ENCODE measurements around the gene SLC17A1. TPM values are rescaled to one million over a fixed set of nuclear protein-coding genes. Genes with fewer than 3 reads are reported as not detected.

Gene SLC17A1
- total RNA-seq, 2 experiments from 2014 or later: not detected

DNA sequence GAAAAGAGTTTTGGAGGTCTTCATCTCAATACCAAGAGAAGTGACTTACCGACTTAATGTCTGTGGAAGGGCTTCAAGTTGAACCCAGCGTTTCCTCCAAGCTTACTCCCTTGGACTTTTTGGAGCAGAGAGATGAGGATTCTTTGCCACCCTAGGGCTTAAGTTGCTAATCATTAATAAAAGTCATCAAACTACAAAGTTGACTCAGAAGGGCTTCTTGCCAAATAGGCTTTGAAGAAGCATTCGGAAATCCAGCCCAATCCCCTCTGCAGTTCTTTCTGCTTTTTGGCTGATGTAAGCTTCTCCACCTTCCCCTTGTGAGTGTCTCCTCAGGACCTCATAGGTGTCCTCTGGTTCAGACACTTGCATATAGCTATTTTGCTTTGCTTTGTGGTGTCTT is 42.3 kb upstream of the SLC17A1 start, which contains the start of gene SLC17A3:
SLC17A3 (minus strand) TSS at position 126 of the 400 bp plus-strand sequence. CDS start 5,856 bp downstream, outside the sequence.
- intact Hi-C loops (cut with DNase I, micrococcal nuclease): no loop called here
- no peaks in the 10 kb centered on the region for H3K36me3 Mint-ChIP-seq (ENCODE audit: low read depth)

DNA sequence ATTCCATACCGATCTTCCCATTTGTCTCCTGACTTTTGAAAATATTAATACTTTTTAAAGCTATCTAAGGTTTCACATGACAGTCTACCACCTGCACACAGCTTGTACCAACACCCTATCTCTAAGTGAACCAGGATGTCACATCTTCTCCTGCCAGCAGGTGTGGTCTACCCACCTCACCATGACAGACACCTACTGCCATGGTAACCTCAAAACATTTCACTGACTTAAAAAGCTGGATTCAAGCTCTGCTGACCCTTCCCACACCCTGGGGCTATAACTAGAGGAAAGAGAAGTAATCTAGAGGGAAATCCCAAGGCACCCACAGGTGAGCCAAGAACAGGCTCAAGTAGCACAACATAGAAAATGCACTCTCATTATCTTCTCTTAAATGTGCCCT is 41.0 kb upstream of the SLC17A1 start:
- H3K4me1 ChIP-seq (ENCODE audit: insufficient read depth, low read length): peaks cover 29% of the 10 kb centered on the region
- H3K27me3 Mint-ChIP-seq: no peaks in the 10 kb centered on the region
- peak in 7 of 14 experiments; percentile 1 to 81 (median 11) for DNase-seq
- POLR2A ChIA-PET: interaction anchor here (1.0 to 1.3 kb wide), 2 partner anchors 119 to 144 kb away, joined by 3 to 5 read pairs; no protein-coding TSS in a partner anchor
- no peak for TF ChIP-seq CTCF (IDR thresholded peaks at IDR 0.05)
- peak; percentile 82 for ATAC-seq (ENCODE audit: poor library complexity)
- H3K4me3 Mint-ChIP-seq: no peak overlapping the region
- no peaks in the 10 kb centered on the region for H3K9me3 Mint-ChIP-seq
- no peaks in the 10 kb centered on the region for H3K27me3 ChIP-seq (ENCODE audit: control insufficient read depth in 1 of 2, insufficient read depth in 2 of 2, low read length in 2 of 2)
- H3K36me3 ChIP-seq (ENCODE audit: insufficient read depth, low read length): no peaks in the 10 kb centered on the region
- CTCF ChIA-PET: interaction anchor here (1.0 to 1.6 kb wide), 2 partner anchors 9 to 19 kb away, joined by 4 read pairs; no protein-coding TSS in a partner anchor
- intact Hi-C loops (cut with DNase I, micrococcal nuclease): no loop called here
- peak overlapping the region; percentile 15 for H3K27ac Mint-ChIP-seq
- no peaks in the 10 kb centered on the region for H3K9me3 ChIP-seq (ENCODE audit: control insufficient read depth in 1 of 2, insufficient read depth in 1 of 2, low read length in 2 of 2)
- H3K36me3 Mint-ChIP-seq (ENCODE audit: low read depth): no peaks in the 10 kb centered on the region
- H3K4me3 ChIP-seq (ENCODE audit: low read length): no peak overlapping the region
- H3K27ac ChIP-seq (ENCODE audit: low read depth in 1 of 2, low read length in 2 of 2): peak overlapping the region in 1 of 2 donors; percentile 10
- H3K4me1 Mint-ChIP-seq (ENCODE audit: low read depth): peaks cover 36% of the 10 kb centered on the region

More for the DNA sequence above, 42.3 kb upstream of the SLC17A1 start, which contains the start of gene SLC17A3:
- Histone ChIP-seq H3K27me3 (ENCODE audit: control insufficient read depth in 1 of 2, insufficient read depth in 2 of 2, low read length in 2 of 2) (no peaks in the 10 kb centered on the region), H3K27ac (ENCODE audit: low read depth in 1 of 2, low read length in 2 of 2) (peak within 1 kb of the TSS in 1 of 2 donors; percentile 10), H3K4me3 (ENCODE audit: low read length) (no peak within 1 kb of the TSS), H3K36me3 (ENCODE audit: insufficient read depth, low read length) (no peaks in the 10 kb centered on the region), H3K9me3 (ENCODE audit: control insufficient read depth in 1 of 2, insufficient read depth in 1 of 2, low read length in 2 of 2) (no peaks in the 10 kb centered on the region), H3K4me1 (ENCODE audit: insufficient read depth, low read length) (peaks cover 29% of the 10 kb centered on the region)
- Mint-ChIP-seq H3K9me3 (no peaks in the 10 kb centered on the region), H3K27me3 (no peaks in the 10 kb centered on the region), H3K4me3 (no peak within 1 kb of the TSS), H3K4me1 (ENCODE audit: low read depth) (peaks cover 36% of the 10 kb centered on the region), H3K27ac (peak within 1 kb of the TSS; percentile 15)
- DNase-seq (no peak), ATAC-seq (ENCODE audit: poor library complexity) (no peak)
- ChIA-PET CTCF (no interaction called here), POLR2A (interaction anchor here (0.8 kb wide), 1 partner anchor 118 kb away, joined by 3 read pairs; no protein-coding TSS in a partner anchor)
- TF ChIP-seq CTCF (IDR thresholded peaks at IDR 0.05): no peak

GRCh38 chr6:25869840-25870239 is 38.0 kb upstream of the SLC17A1 start:
- Histone ChIP-seq H3K9me3 (ENCODE audit: control insufficient read depth in 1 of 2, insufficient read depth in 1 of 2, low read length in 2 of 2) (no peaks in the 10 kb centered on the region), H3K27ac (ENCODE audit: low read depth in 1 of 2, low read length in 2 of 2) (no peak overlapping the region), H3K4me1 (ENCODE audit: insufficient read depth, low read length) (peaks cover 32% of the 10 kb centered on the region), H3K4me3 (ENCODE audit: low read length) (no peak overlapping the region), H3K36me3 (ENCODE audit: insufficient read depth, low read length) (no peaks in the 10 kb centered on the region), H3K27me3 (ENCODE audit: control insufficient read depth in 1 of 2, insufficient read depth in 2 of 2, low read length in 2 of 2) (no peaks in the 10 kb centered on the region)
- no peaks in the 10 kb centered on the region for H3K27me3 Mint-ChIP-seq
- intact Hi-C loops (cut with DNase I, micrococcal nuclease): no loop called here
- ChIA-PET CTCF (no interaction called here), POLR2A (no interaction called here)
- peaks cover 52% of the 10 kb centered on the region for H3K4me1 Mint-ChIP-seq (ENCODE audit: low read depth)
- DNase-seq: no peak
- ATAC-seq (ENCODE audit: poor library complexity): no peak
- no peak overlapping the region for H3K27ac Mint-ChIP-seq
- H3K9me3 Mint-ChIP-seq: no peaks in the 10 kb centered on the region
- no peak overlapping the region for H3K4me3 Mint-ChIP-seq
- no peak for TF ChIP-seq CTCF (IDR thresholded peaks at IDR 0.05)
- H3K36me3 Mint-ChIP-seq (ENCODE audit: low read depth): no peaks in the 10 kb centered on the region
